Tibial nerve (tissue), 4 donors: Measurements from ENCODE around the gene HIF1A.

Experiments used
- EP300 ChIP-seq, 2 donors: sonication (generic); formaldehyde crosslinking; IDR thresholded peaks; one replicate each; pipeline ENCODE4 v1.6.1; 2017; ENCODE audit warnings: antibody characterized with exemption in 2 of 2, mild to moderate bottlenecking in 1 of 2
- TF ChIP-seq, protein P1 (sequence below), 5 experiments: fragments of 200-600 bp in 3 of 5; fragments of 450-650 bp in 2 of 5; sonication (generic) in 3 of 5; IDR thresholded peaks; one replicate each; pipeline ENCODE4 v1.5.1; 2016 to 2019; ENCODE audit warnings: antibody characterized with exemption in 5 of 5, mild to moderate bottlenecking in 3 of 5, moderate library complexity in 2 of 5

DNA sequence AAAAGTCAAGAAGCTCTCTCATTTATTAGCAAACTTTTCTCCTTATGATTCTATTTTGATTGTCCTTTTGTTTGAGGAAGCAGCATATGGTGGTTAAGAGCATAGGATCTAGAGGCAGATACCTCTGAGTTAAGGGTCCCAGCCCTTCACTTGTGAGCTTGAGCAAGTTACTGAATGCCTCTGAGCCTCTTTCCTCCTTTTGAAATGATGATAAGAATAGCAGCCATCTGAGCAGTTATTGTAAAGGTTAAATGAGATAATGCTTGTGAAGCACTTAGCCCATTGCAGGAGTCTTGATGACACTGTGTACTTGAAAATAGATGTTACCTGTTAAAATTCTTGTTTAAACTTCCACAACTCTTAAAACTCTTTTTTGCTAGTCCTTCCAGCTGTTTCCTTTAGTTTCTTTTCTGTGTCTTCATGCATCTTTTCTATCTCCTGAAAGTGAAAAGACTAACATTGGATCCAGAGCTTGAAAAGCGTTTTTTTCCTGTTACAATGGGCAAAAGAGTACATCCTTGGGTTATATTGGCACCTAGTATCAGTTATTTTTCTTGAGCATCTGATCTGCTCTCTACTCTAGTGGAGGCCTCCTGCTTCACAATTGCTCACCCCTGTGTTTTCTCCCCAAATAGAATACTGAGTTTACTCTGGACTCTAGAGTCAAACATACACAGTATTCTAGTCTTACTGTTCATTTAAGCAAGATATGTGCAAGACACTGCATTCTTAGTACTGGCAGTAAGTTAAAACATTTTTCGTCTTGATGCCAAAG, 3.1 kb downstream of the HIF1A start:
- TF ChIP-seq EP300 (IDR thresholded peaks at IDR 0.05): no peak
- TF ChIP-seq, protein P1, sequence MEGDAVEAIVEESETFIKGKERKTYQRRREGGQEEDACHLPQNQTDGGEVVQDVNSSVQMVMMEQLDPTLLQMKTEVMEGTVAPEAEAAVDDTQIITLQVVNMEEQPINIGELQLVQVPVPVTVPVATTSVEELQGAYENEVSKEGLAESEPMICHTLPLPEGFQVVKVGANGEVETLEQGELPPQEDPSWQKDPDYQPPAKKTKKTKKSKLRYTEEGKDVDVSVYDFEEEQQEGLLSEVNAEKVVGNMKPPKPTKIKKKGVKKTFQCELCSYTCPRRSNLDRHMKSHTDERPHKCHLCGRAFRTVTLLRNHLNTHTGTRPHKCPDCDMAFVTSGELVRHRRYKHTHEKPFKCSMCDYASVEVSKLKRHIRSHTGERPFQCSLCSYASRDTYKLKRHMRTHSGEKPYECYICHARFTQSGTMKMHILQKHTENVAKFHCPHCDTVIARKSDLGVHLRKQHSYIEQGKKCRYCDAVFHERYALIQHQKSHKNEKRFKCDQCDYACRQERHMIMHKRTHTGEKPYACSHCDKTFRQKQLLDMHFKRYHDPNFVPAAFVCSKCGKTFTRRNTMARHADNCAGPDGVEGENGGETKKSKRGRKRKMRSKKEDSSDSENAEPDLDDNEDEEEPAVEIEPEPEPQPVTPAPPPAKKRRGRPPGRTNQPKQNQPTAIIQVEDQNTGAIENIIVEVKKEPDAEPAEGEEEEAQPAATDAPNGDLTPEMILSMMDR (IDR thresholded peaks at IDR 0.05): no peak
